SKM-1 treated with dmso at 0.1 percent for 144 hours (cell line): Measurements from ENCODE around the gene DIPK1A.
A peak's percentile ranks its signal among the peaks of the same experiment; 100 is the strongest.
"Not testable (repeated sequence)": the region's sequence is repeated elsewhere in the genome, so short reads cannot be mapped to it uniquely, and the experiment has no call there.

Experiments
- DNase-seq: peaks from one replicate; lab custom pipeline; 2025; ENCODE audit not compliant: unreplicated experiment; lab: John Stamatoyannopoulos, UW

The DIPK1A gene

GRCh38 chr1:92921031-92922023 is 39.9 kb downstream of the DIPK1A start:
- no peak for DNase-seq

DNA sequence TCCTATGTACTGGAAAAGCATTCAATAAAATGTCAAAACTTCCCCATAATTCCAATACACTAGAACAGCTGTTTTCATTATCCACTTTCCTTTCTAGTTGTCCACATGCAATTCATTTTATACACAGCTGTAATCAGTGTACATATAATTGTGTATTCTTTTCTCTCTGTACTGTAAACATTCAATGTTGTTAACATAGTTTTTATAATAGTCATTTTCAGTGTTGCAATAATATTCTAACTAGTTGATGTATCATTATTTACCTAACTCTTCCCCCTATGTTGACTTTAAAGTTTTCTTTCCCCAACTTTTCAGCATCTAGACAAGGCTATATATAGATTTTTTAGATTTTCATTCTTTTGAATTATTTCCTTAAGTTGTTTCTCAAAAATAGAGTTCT is 44.4 kb downstream of the DIPK1A start:
- DNase-seq: no peak

DNA sequence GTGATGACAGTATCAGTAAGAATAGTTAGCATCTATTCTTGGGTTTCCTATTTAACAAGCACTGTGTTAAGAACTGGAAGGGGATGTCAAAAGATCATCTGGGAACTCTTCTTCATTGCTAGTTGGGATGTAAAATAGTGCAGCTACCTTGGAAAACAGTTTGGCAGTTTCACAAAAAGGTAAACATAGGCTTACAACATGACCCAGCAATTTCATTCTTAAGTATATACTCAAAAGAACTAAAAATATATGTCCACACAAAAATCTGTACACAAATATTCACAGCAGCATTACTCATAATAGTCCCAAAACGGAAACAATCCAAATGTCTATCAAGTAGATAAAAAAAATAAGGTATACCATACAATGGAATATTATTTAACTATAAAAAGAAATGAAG is 45.7 kb downstream of the DIPK1A start:
- DNase-seq: no peak

GRCh38 chr1:92913093-92913819 is 48.0 kb downstream of the DIPK1A start:
- no peak for DNase-seq

GRCh38 chr1:92910081-92910480 is 51.2 kb downstream of the DIPK1A start:
- DNase-seq: no peak

- no peak for DNase-seq
Observed at GRCh38 chr1:92909321-92909720, 51.9 kb downstream of the DIPK1A start.

DNA sequence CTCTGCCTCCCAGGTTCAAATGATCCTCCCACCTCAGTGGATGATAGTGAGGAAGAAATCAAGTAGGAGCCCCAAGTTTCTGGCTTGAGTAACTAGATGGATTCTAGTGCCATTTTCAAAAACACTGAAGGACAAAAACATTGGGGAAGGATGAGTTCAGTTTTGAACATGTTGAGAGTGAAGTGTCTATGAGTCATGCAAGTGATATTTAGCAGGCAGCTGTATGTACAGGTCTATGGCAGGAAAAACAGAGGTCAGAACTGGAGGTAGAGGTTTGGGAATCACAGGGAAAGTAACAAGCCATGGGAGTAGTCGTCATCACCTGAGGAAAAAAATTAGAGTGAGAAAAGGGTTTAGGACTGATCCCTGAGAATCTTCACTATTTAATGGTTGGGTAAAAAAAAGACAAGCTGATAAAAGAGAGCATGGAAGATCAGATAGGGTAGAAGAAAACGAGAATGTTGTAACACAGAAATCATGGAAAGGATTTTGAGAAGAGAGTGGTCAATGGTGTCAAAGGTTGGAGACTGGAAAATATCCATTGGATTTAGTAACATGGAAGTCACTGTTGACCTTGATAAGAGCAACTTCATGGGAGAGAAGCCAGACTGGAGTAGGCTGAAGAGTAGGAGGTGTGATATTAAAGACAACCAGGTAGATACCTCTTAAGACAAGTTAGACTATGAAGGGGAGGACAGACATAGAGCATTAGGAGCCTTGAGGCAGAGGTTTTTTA is 53.1 kb downstream of the DIPK1A start:
- DNase-seq: no peak

DNA sequence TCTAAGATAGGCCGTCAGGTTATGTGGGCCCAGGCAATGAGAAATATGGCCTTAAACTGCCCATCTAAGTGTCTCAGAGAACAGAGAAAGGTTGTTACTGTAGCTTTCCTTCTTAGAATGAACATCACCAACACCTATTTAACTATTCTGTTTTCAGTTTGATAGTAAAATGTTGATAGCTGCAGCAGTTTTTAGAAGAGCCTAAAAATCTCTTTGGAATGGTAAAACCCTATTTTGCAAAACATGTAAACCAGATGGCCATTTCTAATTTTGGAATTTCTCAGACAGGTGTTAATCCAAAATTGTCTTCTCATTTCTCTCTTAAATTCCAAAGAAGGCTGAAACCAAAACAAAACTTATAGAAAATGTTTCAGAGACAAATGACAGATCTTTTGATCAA is 57.5 kb downstream of the DIPK1A start:
- DNase-seq: no peak

- no peak for DNase-seq
Observed at GRCh38 chr1:92902406-92902744, 58.9 kb downstream of the DIPK1A start.

DNA sequence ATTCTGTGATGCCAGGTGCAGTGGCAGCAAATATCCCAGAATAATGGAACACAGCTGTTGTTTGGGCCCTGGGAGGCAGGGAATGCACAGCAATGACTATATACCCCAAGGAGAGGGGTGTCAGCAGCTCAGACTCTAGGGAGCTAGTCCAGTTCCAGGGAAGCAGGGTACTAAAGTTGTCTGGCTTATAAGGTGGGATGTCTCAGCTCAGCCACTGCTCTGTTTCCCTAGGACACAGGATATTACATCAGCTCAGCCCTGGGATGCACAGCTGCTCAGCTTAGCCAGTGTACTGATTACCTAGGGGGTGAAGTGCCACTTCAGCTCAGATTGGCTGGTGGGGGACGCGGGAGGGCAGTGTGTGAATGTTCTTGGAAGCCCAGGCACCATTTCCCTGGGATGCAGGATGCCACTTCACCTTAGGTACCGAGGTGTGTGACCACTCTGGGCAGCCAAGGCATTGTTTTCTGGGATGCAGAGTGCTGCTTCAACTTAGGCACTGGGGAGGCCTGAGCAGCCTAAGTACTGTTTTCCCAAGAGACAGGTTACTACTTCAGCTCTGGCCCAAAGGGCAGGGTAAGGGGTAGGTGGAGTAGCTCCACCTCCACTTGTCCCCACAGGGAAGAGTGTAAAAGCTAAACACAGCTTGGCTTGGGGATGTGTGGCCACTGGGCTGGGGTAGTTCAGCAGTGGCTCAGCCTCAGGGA is 59.4 kb downstream of the DIPK1A start:
- DNase-seq: no peak

DNA sequence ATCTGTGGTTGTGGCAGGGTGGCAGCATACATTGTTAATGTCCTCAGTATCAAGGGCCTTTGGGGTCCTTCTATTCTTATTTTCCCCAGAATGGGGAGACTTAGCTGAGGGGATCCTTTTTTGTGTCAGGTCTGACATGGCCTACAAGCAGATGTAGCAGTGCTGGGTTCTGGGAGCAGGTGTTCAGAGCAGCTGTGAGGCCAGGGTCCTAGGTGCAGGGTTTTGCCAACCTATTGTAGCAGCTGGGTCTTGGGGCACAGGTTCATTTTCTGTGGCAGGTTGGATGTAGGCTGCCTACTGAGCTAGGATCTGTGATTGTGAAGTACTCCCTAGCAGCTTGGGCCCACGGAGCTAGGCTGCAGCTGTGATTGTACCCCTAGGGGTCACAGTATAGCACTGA is 60.1 kb downstream of the DIPK1A start:
- DNase-seq: no peak

GRCh38 chr1:92900539-92900938 is 60.7 kb downstream of the DIPK1A start:
- no peak for DNase-seq

DNA sequence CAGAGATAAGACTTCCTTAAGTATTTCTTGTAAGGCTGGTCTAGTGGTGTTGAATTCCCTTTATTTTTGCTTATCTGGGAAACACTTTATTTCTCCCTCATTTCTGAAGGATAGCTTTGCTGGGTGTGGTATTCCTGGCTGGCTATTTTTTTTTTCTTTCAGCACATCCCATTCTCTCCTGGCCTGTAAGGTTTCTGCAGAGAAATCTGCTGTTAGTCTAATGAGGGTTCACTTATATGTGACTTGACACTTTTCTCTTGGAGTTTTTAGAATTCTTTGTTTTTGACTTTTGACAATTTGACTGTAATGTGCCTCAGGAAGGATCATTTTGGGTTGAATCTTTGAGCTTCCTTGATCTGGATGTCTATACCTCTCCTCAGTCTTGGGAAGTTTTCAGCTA is 61.5 kb downstream of the DIPK1A start:
- DNase-seq: no peak

DNA sequence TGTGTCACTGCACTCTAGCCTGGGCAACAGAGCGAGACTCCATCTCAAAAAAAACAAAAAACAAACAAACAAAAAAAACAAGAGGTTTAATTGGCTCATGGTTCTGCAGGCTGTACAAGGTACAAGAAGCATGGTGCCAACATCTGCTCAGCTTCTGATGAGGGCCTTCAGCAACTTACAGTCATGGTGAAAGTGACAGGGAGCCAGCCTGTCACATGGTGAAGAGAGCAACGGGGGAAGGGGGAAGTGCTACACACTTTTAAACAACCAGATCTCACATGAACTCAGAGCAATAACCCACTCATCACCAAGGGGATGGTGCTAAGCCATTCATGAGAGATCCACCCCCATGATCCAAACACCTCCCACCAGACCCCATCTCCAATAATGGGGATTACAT is 63.2 kb downstream of the DIPK1A start:
- DNase-seq: not testable (repeated sequence)

GRCh38 chr1:92887465-92887864 is 73.8 kb downstream of the DIPK1A start:
- DNase-seq: no peak

- DNase-seq: no peak
Observed at GRCh38 chr1:92886886-92887419, 74.3 kb downstream of the DIPK1A start.

DNA sequence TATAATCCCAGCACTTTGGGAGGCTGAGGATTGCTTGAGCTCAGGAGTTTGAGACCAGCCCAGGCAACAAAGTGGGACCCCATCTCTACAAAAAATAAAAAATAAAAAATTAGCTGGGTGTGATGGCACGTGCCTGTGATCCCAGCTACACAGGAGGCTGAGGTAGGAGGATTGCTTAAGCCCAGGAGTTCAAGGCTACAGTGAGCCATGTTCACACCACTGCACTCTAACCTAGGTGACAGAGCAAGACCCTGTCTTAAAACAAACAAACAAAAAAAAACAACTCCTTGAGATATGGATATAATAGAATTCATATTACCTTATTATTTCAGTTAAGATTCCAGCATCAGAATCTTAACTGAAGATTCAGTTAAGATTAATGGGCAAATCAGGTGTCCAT is 77.1 kb downstream of the DIPK1A start:
- no peak for DNase-seq

DNA sequence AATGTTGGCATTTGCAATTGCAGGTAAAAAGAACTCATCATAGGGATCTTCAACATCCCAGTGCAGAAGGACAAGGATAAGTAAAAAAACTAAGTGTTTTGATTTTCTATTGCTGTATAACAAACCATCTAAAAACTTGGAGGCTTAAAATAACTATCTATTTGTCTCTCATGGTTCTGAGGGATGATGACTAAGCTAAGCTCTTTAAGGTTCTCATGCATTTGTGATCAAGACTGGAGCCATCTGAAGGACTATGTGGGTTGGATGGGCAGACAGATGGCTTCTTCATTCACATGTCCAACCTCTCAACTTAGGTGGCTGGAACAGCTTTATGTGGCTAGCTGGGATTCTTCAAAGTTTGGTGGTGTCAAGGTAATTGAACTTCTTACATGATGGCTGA is 78.0 kb downstream of the DIPK1A start:
- DNase-seq: no peak

DNA sequence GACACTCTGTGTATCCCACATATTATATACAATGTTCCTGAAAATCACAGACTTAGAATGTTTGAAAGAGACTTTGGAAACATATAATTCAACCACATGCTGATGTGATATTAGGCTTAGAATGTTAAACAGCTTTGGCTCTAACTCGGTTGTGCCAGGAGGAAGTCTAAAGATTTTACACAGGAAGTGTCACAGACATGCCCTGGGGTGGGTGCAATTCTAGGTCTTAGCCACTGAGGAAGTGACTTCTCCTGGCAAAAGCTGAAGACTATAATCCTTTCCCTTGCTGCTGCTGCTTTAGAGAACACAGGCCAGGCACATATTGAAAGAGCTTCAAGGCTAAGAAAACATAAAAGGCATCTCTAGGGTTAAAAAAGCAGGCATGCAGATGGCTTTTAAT is 78.4 kb downstream of the DIPK1A start:
- DNase-seq: peak; percentile 55

GRCh38 chr1:92881391-92881790 is 79.9 kb downstream of the DIPK1A start:
- DNase-seq: no peak
